DOHH2 (cell line): Measurements from ENCODE around the gene MRPL17.

Source experiments
- EZH2phosphoT487 ChIP-seq: fragments of 200-600 bp; sonication (generic); IDR thresholded peaks from 2 replicates; pipeline ENCODE4 v1.6.1; 2017; ENCODE audit warnings: borderline replicate concordance, mild to moderate bottlenecking, antibody characterized with exemption, low read length, moderate library complexity, mixed read lengths
- TF ChIP-seq, protein P1 (sequence below): fragments of 200-600 bp; sonication (generic); IDR thresholded peaks from one replicate; pipeline ENCODE4 v1.5.1; 2014; ENCODE audit warnings: antibody characterized with exemption, mild to moderate bottlenecking, low read depth, low read length; ENCODE audit not compliant: poor library complexity, severe bottlenecking

DNA sequence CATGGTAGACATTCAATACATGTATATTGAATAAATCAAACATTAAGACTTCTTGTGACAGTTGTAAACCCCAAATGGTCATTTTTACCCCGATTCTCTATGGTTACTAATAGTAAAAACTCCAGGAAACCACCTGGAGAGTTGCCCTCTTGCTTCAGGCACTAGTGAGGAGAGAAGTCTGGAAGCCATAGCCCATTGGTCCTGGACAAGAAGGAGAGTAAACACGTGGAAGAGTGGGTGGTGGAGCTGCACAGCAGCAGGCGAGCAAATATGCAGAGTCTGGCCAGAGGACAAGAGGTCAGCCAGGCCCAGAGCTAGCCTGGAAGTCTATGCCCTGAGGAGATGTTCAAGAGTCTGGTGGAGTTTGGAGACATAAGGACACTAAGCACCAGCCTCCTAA is 45.3 kb downstream of the MRPL17 start:
- no peak for TF ChIP-seq EZH2phosphoT487
- TF ChIP-seq, protein P1, sequence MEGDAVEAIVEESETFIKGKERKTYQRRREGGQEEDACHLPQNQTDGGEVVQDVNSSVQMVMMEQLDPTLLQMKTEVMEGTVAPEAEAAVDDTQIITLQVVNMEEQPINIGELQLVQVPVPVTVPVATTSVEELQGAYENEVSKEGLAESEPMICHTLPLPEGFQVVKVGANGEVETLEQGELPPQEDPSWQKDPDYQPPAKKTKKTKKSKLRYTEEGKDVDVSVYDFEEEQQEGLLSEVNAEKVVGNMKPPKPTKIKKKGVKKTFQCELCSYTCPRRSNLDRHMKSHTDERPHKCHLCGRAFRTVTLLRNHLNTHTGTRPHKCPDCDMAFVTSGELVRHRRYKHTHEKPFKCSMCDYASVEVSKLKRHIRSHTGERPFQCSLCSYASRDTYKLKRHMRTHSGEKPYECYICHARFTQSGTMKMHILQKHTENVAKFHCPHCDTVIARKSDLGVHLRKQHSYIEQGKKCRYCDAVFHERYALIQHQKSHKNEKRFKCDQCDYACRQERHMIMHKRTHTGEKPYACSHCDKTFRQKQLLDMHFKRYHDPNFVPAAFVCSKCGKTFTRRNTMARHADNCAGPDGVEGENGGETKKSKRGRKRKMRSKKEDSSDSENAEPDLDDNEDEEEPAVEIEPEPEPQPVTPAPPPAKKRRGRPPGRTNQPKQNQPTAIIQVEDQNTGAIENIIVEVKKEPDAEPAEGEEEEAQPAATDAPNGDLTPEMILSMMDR, result no peak
